Measurements from ENCODE around the gene SH3BP1. TPM values are rescaled to one million over a fixed set of nuclear protein-coding genes. Genes with fewer than 3 reads are reported as not detected.

The SH3BP1 gene
- total and polyA plus RNA-seq, 2 of the 13 experiments (the other 11 are each of a cell fraction or from before 2014, with no cell fraction given): 8.4 to 18.5 TPM

DNA sequence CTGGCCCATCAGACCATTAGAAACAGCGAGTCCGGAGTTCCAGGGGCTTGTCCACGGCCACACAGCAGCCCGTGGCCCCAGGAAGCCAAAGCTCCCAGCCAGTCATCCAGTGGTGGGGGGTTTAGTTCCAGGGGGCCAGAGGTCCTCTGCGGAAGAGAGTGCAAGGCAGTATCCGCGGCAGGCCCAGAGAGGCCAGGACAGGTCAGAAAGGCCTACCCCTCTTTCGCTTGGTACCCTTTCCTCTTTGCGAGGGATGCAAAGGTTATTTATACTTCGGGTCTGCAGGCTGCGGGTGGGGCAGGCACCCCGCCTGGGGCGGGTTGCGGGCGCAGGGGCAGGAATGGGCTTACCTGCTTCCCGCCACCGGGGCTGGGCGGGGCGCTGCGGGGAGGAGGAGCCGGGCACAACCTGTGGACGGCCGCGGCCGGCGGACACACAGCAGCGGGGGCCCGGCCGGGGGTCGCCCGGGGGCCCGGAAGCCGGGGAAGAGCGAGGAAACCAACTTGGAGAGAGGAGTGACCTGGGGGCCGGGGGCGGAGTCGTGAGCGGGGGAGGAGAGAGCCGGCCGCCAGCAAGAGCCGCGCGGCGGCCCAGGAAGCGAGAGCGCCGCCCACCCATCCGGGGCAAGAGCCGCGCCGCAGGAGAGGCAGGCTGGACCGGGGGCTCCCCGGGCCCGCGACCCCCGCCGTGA lies at the start of gene SH3BP1 (continued):
- 0 out of 2 replicates have a peak, but pooled peaks have one; percentile 36 for TF ChIP-seq ZNF574 (CRISPR knock-in tag; IDR thresholded peaks at IDR 0.05)
- TF ChIP-seq TOPORS (CRISPR knock-in tag; IDR thresholded peaks at IDR 0.05): no peak
- no peak for TF ChIP-seq THAP11 (CRISPR knock-in tag; IDR thresholded peaks at IDR 0.05)
- no peak for TF ChIP-seq KLF6 (CRISPR knock-in tag; IDR thresholded peaks at IDR 0.05)
- TF ChIP-seq ZFP82 (CRISPR knock-in tag; IDR thresholded peaks at IDR 0.05; ENCODE audit: borderline replicate concordance): no peak; the same call in 1 of the 2 replicates
- no peak for TF ChIP-seq SMAD1 (CRISPR knock-in tag; IDR thresholded peaks at IDR 0.05; ENCODE audit: borderline replicate concordance, low read depth)
- TF ChIP-seq SIN3A (IDR thresholded peaks at IDR 0.05; ENCODE audit: borderline replicate concordance, low read depth, low read length): peak; percentile 46; the same call in 1 of the 2 replicates
- no peak for TF ChIP-seq ZFP36 (IDR thresholded peaks at IDR 0.05; ENCODE audit: borderline replicate concordance, low read depth, low read length, partially characterized antibody)
- no peak for TF ChIP-seq IKZF4 (CRISPR knock-in tag; IDR thresholded peaks at IDR 0.05; ENCODE audit: borderline replicate concordance, low read depth, not compliant biosample characterization)
- TF ChIP-seq ZFX (CRISPR knock-in tag; IDR thresholded peaks at IDR 0.05; ENCODE audit: low read depth): peak; percentile 53; the same call in 1 of the 2 replicates
- TF ChIP-seq CREM (IDR thresholded peaks at IDR 0.05): no peak
- no peak for TF ChIP-seq CREM (CRISPR knock-in tag; IDR thresholded peaks at IDR 0.05)
- TF ChIP-seq, protein P1, sequence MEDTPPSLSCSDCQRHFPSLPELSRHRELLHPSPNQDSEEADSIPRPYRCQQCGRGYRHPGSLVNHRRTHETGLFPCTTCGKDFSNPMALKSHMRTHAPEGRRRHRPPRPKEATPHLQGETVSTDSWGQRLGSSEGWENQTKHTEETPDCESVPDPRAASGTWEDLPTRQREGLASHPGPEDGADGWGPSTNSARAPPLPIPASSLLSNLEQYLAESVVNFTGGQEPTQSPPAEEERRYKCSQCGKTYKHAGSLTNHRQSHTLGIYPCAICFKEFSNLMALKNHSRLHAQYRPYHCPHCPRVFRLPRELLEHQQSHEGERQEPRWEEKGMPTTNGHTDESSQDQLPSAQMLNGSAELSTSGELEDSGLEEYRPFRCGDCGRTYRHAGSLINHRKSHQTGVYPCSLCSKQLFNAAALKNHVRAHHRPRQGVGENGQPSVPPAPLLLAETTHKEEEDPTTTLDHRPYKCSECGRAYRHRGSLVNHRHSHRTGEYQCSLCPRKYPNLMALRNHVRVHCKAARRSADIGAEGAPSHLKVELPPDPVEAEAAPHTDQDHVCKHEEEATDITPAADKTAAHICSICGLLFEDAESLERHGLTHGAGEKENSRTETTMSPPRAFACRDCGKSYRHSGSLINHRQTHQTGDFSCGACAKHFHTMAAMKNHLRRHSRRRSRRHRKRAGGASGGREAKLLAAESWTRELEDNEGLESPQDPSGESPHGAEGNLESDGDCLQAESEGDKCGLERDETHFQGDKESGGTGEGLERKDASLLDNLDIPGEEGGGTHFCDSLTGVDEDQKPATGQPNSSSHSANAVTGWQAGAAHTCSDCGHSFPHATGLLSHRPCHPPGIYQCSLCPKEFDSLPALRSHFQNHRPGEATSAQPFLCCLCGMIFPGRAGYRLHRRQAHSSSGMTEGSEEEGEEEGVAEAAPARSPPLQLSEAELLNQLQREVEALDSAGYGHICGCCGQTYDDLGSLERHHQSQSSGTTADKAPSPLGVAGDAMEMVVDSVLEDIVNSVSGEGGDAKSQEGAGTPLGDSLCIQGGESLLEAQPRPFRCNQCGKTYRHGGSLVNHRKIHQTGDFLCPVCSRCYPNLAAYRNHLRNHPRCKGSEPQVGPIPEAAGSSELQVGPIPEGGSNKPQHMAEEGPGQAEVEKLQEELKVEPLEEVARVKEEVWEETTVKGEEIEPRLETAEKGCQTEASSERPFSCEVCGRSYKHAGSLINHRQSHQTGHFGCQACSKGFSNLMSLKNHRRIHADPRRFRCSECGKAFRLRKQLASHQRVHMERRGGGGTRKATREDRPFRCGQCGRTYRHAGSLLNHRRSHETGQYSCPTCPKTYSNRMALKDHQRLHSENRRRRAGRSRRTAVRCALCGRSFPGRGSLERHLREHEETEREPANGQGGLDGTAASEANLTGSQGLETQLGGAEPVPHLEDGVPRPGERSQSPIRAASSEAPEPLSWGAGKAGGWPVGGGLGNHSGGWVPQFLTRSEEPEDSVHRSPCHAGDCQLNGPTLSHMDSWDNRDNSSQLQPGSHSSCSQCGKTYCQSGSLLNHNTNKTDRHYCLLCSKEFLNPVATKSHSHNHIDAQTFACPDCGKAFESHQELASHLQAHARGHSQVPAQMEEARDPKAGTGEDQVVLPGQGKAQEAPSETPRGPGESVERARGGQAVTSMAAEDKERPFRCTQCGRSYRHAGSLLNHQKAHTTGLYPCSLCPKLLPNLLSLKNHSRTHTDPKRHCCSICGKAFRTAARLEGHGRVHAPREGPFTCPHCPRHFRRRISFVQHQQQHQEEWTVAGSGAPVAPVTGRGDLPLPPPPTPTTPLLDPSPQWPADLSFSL (CRISPR knock-in tag; IDR thresholded peaks at IDR 0.05): no peak
- no peak for TF ChIP-seq HOXA5 (CRISPR knock-in tag; IDR thresholded peaks at IDR 0.05)
- no peak for TF ChIP-seq ZSCAN20 (CRISPR knock-in tag; IDR thresholded peaks at IDR 0.05; ENCODE audit: borderline replicate concordance)
- TF ChIP-seq KDM2A (CRISPR knock-in tag; IDR thresholded peaks at IDR 0.05; ENCODE audit: borderline replicate concordance, low read depth): peak; percentile 23; the same call in 1 of the 2 replicates
- TF ChIP-seq HOXD1 (CRISPR knock-in tag; IDR thresholded peaks at IDR 0.05): no peak

Measured in HepG2 (cell line).